GM23248 (cell line): ENCODE data around the gene CDK5.

Source experiments
- EZH2 ChIP-seq: fragments of 200-600 bp; sonication (generic); IDR thresholded peaks from 2 replicates; pipeline ENCODE4 v1.6.1; 2018; ENCODE audit warnings: antibody characterized with exemption, mild to moderate bottlenecking; ENCODE audit not compliant: insufficient read depth, poor library complexity, severe bottlenecking
- EZH2phosphoT487 ChIP-seq: fragments of 200-600 bp; sonication (generic); IDR thresholded peaks from 2 replicates; pipeline ENCODE4 v1.6.1; 2018; ENCODE audit warnings: antibody characterized with exemption, moderate library complexity, mild to moderate bottlenecking, low read depth; ENCODE audit not compliant: insufficient read depth

- TF ChIP-seq EZH2: no peak
- no peak for TF ChIP-seq EZH2phosphoT487
Measured at GRCh38 chr7:151035026-151035717, 22.5 kb downstream of the CDK5 start.
